Duodenal mucosa (tissue), 2 donors: Measurements from ENCODE around the gene OCEL1.

ENCODE experiments used
- H3K27ac ChIP-seq: one replicate; pipeline ENCODE4 v1.7.0; 2013; ENCODE audit warnings: low read depth, low read length
- H3K27me3 ChIP-seq, 2 donors: one replicate each; pipeline ENCODE4 v1.7.0; 2013; ENCODE audit warnings: low read length in 2 of 2, control low read depth in 1 of 2; ENCODE audit not compliant: insufficient read depth in 2 of 2, control insufficient read depth in 1 of 2
- H3K36me3 ChIP-seq, 2 donors: one replicate each; pipeline ENCODE4 v1.7.0; 2013; ENCODE audit warnings: low read length in 2 of 2, control low read depth in 1 of 2; ENCODE audit not compliant: insufficient read depth in 2 of 2, control insufficient read depth in 1 of 2
- H3K4me1 ChIP-seq, 2 donors: one replicate each; pipeline ENCODE4 v1.7.0; 2013; ENCODE audit warnings: low read length in 2 of 2, control low read depth in 1 of 2; ENCODE audit not compliant: insufficient read depth in 2 of 2, control insufficient read depth in 1 of 2
- H3K4me3 ChIP-seq, 2 donors: one replicate each; pipeline ENCODE4 v1.7.0; 2013; ENCODE audit warnings: low read length in 2 of 2, low read depth in 1 of 2
- H3K9ac ChIP-seq, 2 donors: one replicate each; pipeline ENCODE4 v1.7.0; 2013; ENCODE audit warnings: low read length in 2 of 2, low read depth in 1 of 2
- H3K9me3 ChIP-seq, 2 donors: one replicate each; pipeline ENCODE4 v1.7.0; 2013; ENCODE audit warnings: low read length in 2 of 2, control low read depth in 1 of 2; ENCODE audit not compliant: control insufficient read depth in 1 of 2

OCEL1 gene

DNA sequence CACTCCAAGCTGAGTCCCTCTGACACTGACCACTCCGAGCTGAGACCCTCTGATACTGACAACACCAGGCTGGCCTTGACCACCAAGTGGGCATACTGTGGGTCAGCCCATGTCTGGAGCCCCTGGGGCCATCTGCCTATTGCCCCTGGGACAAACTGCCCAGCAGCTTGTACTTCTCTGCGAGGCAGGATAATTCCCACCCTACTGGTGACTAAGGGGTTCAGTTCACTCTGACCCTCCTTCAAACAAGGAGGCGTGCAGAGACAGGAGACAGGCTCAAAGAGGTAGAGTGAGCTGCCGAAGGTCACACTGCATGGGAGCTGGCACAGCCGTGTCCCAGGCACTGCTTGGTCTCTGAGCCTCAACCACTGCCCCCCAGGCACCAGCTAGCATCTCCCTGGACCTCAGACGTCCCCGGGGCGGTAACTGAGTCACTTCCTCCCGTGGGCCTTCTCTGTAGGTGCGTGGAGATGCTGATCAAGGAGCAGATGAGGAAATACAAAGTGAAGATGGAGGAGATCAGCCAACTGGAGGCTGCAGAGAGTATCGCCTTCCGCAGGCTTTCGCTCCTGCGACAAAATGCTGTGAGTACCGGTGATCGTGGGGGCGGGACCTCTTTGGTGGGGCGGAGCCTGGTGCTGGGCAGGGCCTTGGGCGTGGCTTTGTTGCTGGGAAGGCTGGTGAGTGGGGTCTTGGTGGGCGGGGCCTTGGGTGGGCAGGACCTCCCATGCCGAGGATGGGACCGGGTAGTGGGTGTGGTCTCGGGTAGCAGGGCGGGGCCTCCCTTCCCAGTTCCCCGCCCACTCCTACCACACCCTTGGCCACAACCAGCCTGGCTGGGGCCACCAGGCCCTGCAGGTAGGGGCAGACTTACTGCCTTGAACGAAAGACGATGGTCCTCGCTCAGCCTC lies 16.6 kb upstream of the OCEL1 start:
- H3K27ac ChIP-seq: no peak overlapping the region
- H3K27me3 ChIP-seq: no peaks in the 10 kb centered on the region
- no peaks in the 10 kb centered on the region for H3K9me3 ChIP-seq
- no peak overlapping the region for H3K4me3 ChIP-seq
- H3K36me3 ChIP-seq: peaks cover 13 to 59% of the 10 kb centered on the region in 2 donors
- H3K4me1 ChIP-seq: peaks cover 0 to under 1% of the 10 kb centered on the region in 2 donors
- no peak overlapping the region for H3K9ac ChIP-seq

- Histone ChIP-seq H3K4me3 (no peak overlapping the region), H3K27ac (no peak overlapping the region), H3K9me3 (no peaks in the 10 kb centered on the region), H3K27me3 (no peaks in the 10 kb centered on the region), H3K4me1 (peaks cover 6% of the 10 kb centered on the region in 2 donors), H3K36me3 (peaks cover 13 to 56% of the 10 kb centered on the region in 2 donors), H3K9ac (no peak overlapping the region)
Measured at GRCh38 chr19:17210296-17210695, 15.7 kb upstream of the OCEL1 start.

DNA sequence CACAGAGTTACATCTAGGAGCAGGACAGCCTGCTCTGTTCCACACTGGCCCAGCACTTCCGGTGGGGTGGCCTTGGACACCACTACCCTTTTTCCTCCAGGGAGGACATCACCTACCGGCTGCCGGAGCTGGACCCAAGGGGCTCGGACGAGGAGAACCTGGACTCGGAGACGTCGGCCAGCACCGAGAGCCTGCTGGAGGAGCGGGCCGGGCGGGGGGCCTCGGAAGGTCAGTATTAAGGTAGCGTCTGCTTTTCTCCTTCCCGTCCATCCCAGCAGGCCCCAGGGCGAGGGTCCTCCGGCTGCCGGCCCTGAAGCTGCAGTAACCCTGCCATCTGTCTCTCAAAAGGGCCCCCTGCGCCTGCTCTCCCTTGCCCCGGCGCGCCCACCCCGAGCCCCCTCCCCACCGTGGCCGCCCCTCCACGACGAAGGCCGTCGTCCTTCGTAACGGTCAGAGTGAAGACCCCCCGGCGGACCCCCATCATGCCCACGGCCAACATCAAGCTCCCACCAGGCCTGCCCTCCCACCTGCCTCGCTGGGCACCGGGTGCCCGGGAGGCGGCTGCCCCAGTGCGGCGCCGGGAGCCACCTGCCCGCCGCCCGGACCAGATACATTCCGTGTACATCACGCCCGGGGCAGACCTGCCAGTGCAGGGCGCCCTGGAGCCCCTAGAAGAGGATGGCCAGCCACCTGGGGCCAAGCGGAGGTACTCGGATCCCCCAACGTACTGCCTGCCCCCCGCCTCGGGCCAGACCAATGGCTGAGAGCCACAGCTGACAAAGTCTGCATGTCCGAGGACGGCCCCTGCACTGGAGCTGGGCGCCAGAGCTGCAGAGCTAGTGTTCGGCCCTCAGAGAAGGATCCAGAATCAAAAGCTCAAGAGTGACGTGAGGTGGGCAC lies 14.2 kb upstream of the OCEL1 start:
- H3K36me3 ChIP-seq: peaks cover 13 to 44% of the 10 kb centered on the region in 2 donors
- H3K9ac ChIP-seq: no peak overlapping the region
- no peaks in the 10 kb centered on the region for H3K9me3 ChIP-seq
- H3K27me3 ChIP-seq: no peaks in the 10 kb centered on the region
- H3K4me1 ChIP-seq: peaks cover 12 to 14% of the 10 kb centered on the region in 2 donors
- H3K4me3 ChIP-seq: no peak overlapping the region
- H3K27ac ChIP-seq: no peak overlapping the region

DNA sequence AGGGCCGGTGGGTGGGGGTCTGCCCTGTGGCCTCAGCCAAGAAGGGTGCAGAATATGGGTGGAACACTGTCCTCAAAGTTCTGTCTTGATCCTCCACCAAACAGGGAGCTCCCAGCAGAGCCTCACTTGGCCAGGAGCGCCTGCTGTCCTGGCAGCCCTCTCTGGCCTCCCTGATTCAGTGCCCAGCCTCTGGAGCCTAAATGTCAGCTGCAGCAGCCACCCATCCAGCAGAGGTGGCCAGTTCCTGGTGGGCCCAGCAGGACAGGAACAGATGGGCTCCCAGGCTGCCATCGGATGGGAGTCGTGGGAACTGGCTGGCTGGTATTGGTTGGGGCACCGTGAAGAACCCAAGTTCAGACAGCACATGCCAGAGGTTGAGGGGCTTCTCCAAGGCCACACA lies 12.7 kb upstream of the OCEL1 start:
- Histone ChIP-seq H3K9ac (no peak overlapping the region), H3K27ac (no peak overlapping the region), H3K4me3 (no peak overlapping the region), H3K27me3 (no peaks in the 10 kb centered on the region), H3K4me1 (peaks cover 12 to 14% of the 10 kb centered on the region in 2 donors), H3K36me3 (peaks cover 13 to 54% of the 10 kb centered on the region in 2 donors), H3K9me3 (no peaks in the 10 kb centered on the region)

- Histone ChIP-seq H3K9ac (peak overlapping the region; percentile 64 to 73), H3K27me3 (no peaks in the 10 kb centered on the region), H3K4me3 (peak overlapping the region; percentile 76 to 87), H3K36me3 (peaks cover 11 to 51% of the 10 kb centered on the region in 2 donors), H3K9me3 (no peaks in the 10 kb centered on the region), H3K4me1 (peaks cover 12 to 14% of the 10 kb centered on the region in 2 donors), H3K27ac (peak overlapping the region; percentile 94)
Measured at GRCh38 chr19:17214508-17215126, 11.4 kb upstream of the OCEL1 start.

- H3K9ac ChIP-seq: peak within 1 kb of the TSS; percentile 64 to 73
- peaks cover 5 to 45% of the 10 kb centered on the region in 2 donors for H3K36me3 ChIP-seq
- H3K27me3 ChIP-seq: no peaks in the 10 kb centered on the region
- peaks cover 12 to 16% of the 10 kb centered on the region in 2 donors for H3K4me1 ChIP-seq
- H3K4me3 ChIP-seq: peak within 1 kb of the TSS; percentile 76 to 87
- peak within 1 kb of the TSS; percentile 94 for H3K27ac ChIP-seq
- H3K9me3 ChIP-seq: no peaks in the 10 kb centered on the region
Measured at GRCh38 chr19:17215127-17215971, 10.7 kb upstream of the OCEL1 start, which contains the start of gene USE1. USE1 (plus strand) TSS chr19:17215357; CDS start chr19:17215406, 49 bp downstream.

GRCh38 chr19:17216058-17216670 lies 9.9 kb upstream of the OCEL1 start:
- Histone ChIP-seq H3K4me1 (peaks cover 12 to 19% of the 10 kb centered on the region in 2 donors), H3K36me3 (peaks cover 4 to 38% of the 10 kb centered on the region in 2 donors), H3K9me3 (no peaks in the 10 kb centered on the region), H3K27ac (no peak overlapping the region), H3K9ac (peak overlapping the region in 1 of 2 donors; percentile 38), H3K27me3 (no peaks in the 10 kb centered on the region), H3K4me3 (peak overlapping the region; percentile 76 to 87)

GRCh38 chr19:17219286-17219685 lies 6.7 kb upstream of the OCEL1 start:
- H3K9ac ChIP-seq: no peak overlapping the region
- H3K36me3 ChIP-seq: peaks cover 4 to 23% of the 10 kb centered on the region in 2 donors
- no peak overlapping the region for H3K27ac ChIP-seq
- peaks cover 12 to 19% of the 10 kb centered on the region in 2 donors for H3K4me1 ChIP-seq
- H3K27me3 ChIP-seq: no peaks in the 10 kb centered on the region
- no peaks in the 10 kb centered on the region for H3K9me3 ChIP-seq
- H3K4me3 ChIP-seq: no peak overlapping the region
